Chondrocyte (in vitro differentiated cells): ENCODE results near the gene QKI. TPM values are rescaled to one million over a fixed set of nuclear protein-coding genes. Genes with fewer than 3 reads are reported as not detected.

Experiments used
- DNase-seq: peaks from one replicate; pipeline ENCODE4 v3.0.0; 2021; ENCODE audit warnings: mixed read lengths, low spot score
- H3K27ac Mint-ChIP-seq: one replicate; pipeline ENCODE4 v1.8.0; 2021; ENCODE audit warnings: mild to moderate bottlenecking, moderate library complexity, mixed read lengths; ENCODE audit not compliant: unreplicated experiment
- H3K27me3 Mint-ChIP-seq: 2 replicates; pipeline ENCODE4 v1.8.0; 2021; ENCODE audit warnings: low read depth, mixed read lengths
- H3K36me3 Mint-ChIP-seq: 2 replicates; pipeline ENCODE4 v1.8.0; 2021; ENCODE audit warnings: low read depth, mixed read lengths
- H3K4me1 Mint-ChIP-seq: 2 replicates; pipeline ENCODE4 v1.8.0; 2021; ENCODE audit warnings: low read depth, mild to moderate bottlenecking, mixed read lengths
- H3K4me3 Mint-ChIP-seq: one replicate; pipeline ENCODE4 v1.8.0; 2021; ENCODE audit warnings: mild to moderate bottlenecking, moderate library complexity, mixed read lengths; ENCODE audit not compliant: unreplicated experiment
- H3K9me3 Mint-ChIP-seq: 2 replicates; pipeline ENCODE4 v1.8.0; 2021; ENCODE audit warnings: low read depth, mixed read lengths
- CTCF ChIP-seq: fragments of 200-600 bp; sonication (generic); IDR thresholded peaks from 2 replicates; pipeline ENCODE4 v1.5.0; 2021; ENCODE audit warnings: antibody characterized with exemption, mild to moderate bottlenecking, moderate library complexity
- total RNA-seq: library from RNA; stranded (reverse); gene quantifications from 3 replicates; pipeline ENCODE4 v1.2.1, GENCODE V29; 2021

QKI gene
- total RNA-seq, 1 donor from 2014 or later = 189 TPM

- Mint-ChIP-seq H3K27me3 (no peaks in the 10 kb centered on the region), H3K4me1 (peaks cover 12% of the 10 kb centered on the region), H3K27ac (peak overlapping the region; percentile 22), H3K4me3 (no peak overlapping the region), H3K36me3 (peaks cover 35% of the 10 kb centered on the region), H3K9me3 (peaks cover 5% of the 10 kb centered on the region)
- no peak for TF ChIP-seq CTCF
- DNase-seq = no peak
These were observed 145.1 kb downstream of the QKI start for GRCh38 chr6:163559661-163560060.

- DNase-seq = peak; percentile 43
- Mint-ChIP-seq H3K27me3 (no peaks in the 10 kb centered on the region), H3K36me3 (peaks cover 31% of the 10 kb centered on the region), H3K9me3 (no peaks in the 10 kb centered on the region), H3K4me3 (no peak overlapping the region), H3K27ac (peak overlapping the region; percentile 45), H3K4me1 (peaks cover 24% of the 10 kb centered on the region)
- TF ChIP-seq CTCF = no peak
These were observed 148.8 kb downstream of the QKI start for GRCh38 chr6:163563318-163563717.

GRCh38 chr6:163564534-163564933, 150.0 kb downstream of the QKI start:
- no peak overlapping the region for H3K4me3 Mint-ChIP-seq
- peaks cover 24% of the 10 kb centered on the region for H3K4me1 Mint-ChIP-seq
- H3K36me3 Mint-ChIP-seq = peaks cover 24% of the 10 kb centered on the region
- no peak for TF ChIP-seq CTCF
- no peaks in the 10 kb centered on the region for H3K9me3 Mint-ChIP-seq
- no peaks in the 10 kb centered on the region for H3K27me3 Mint-ChIP-seq
- DNase-seq = no peak
- no peak overlapping the region for H3K27ac Mint-ChIP-seq

- peaks cover 20% of the 10 kb centered on the region for H3K36me3 Mint-ChIP-seq
- H3K9me3 Mint-ChIP-seq = no peaks in the 10 kb centered on the region
- H3K27ac Mint-ChIP-seq = peak overlapping the region; percentile 60
- no peak overlapping the region for H3K4me3 Mint-ChIP-seq
- peaks cover 24% of the 10 kb centered on the region for H3K4me1 Mint-ChIP-seq
- no peak for DNase-seq
- H3K27me3 Mint-ChIP-seq = no peaks in the 10 kb centered on the region
- TF ChIP-seq CTCF = no peak
These were observed 150.6 kb downstream of the QKI start for GRCh38 chr6:163565140-163565539.

- H3K4me1 Mint-ChIP-seq = peaks cover 27% of the 10 kb centered on the region
- no peak for TF ChIP-seq CTCF
- no peaks in the 10 kb centered on the region for H3K9me3 Mint-ChIP-seq
- H3K36me3 Mint-ChIP-seq = peaks cover 24% of the 10 kb centered on the region
- no peak overlapping the region for H3K4me3 Mint-ChIP-seq
- no peaks in the 10 kb centered on the region for H3K27me3 Mint-ChIP-seq
- no peak overlapping the region for H3K27ac Mint-ChIP-seq
- DNase-seq = no peak
These were observed 151.5 kb downstream of the QKI start for GRCh38 chr6:163566056-163566455.
